Osteoblast (primary cell): ENCODE measurements around the gene CHN2. TPM values are rescaled to one million over a fixed set of nuclear protein-coding genes. Genes with fewer than 3 reads are reported as not detected.

Experiments used
- DNase-seq: peaks from one replicate; pipeline ENCODE4 v3.0.0; 2011; ENCODE audit warnings: low spot score, mixed read lengths; ENCODE audit not compliant: insufficient read length; ENCODE audit errors: missing footprints
- H2AFZ ChIP-seq: 2 replicates; pipeline ENCODE4 v1.6.0; 2011; ENCODE audit warnings: mild to moderate bottlenecking, low read length
- H3K27ac ChIP-seq: 2 replicates; pipeline ENCODE4 v1.5.1; 2011; ENCODE audit warnings: mild to moderate bottlenecking, low read depth, low read length, moderate library complexity
- H3K27me3 ChIP-seq: 2 replicates; pipeline ENCODE4 v1.6.0; 2012; ENCODE audit warnings: mild to moderate bottlenecking, control low read depth, inconsistent platforms, low read length, moderate library complexity; ENCODE audit not compliant: insufficient read depth
- H3K36me3 ChIP-seq: 2 replicates; pipeline ENCODE4 v1.5.1; 2011; ENCODE audit warnings: mild to moderate bottlenecking, low read length, control low read depth, moderate library complexity; ENCODE audit not compliant: insufficient read depth
- H3K4me1 ChIP-seq: 2 replicates; pipeline ENCODE4 v1.5.1; 2011; ENCODE audit warnings: mild to moderate bottlenecking, low read length, control low read depth, moderate library complexity; ENCODE audit not compliant: insufficient read depth
- H3K4me2 ChIP-seq: 2 replicates; pipeline ENCODE4 v1.6.0; 2011; ENCODE audit warnings: mild to moderate bottlenecking, low read length; ENCODE audit not compliant: insufficient read depth
- H3K4me3 ChIP-seq: fragments of 200-600 bp; sonication (generic); 3 replicates; pipeline ENCODE4 v1.5.1; 2012; ENCODE audit warnings: mild to moderate bottlenecking, low read length, inconsistent platforms; ENCODE audit not compliant: insufficient read depth
- H3K79me2 ChIP-seq: 2 replicates; pipeline ENCODE4 v1.6.0; 2012; ENCODE audit warnings: mild to moderate bottlenecking, low read length, control low read depth, inconsistent platforms; ENCODE audit not compliant: insufficient read depth
- H3K9me3 ChIP-seq: 2 replicates; pipeline ENCODE4 v1.5.1; 2011; ENCODE audit warnings: low read depth, low read length, control low read depth
- H4K20me1 ChIP-seq: 2 replicates; pipeline ENCODE4 v1.6.0; 2012; ENCODE audit warnings: mild to moderate bottlenecking, low read length, control low read depth; ENCODE audit not compliant: insufficient read depth
- CTCF ChIP-seq: IDR thresholded peaks from 2 replicates; pipeline ENCODE4 v1.5.1; 2011; ENCODE audit warnings: mild to moderate bottlenecking, low read depth, low read length, moderate library complexity; ENCODE audit errors: extremely low read depth
- total RNA-seq: library from RNA; depleted of rRNA; stranded (reverse); fragments of >200 nt; gene quantifications from 2 replicates; pipeline ENCODE4 v1.2.3, GENCODE V29; 2012

The CHN2 gene
- total RNA-seq, 1 donor = under 0.01 TPM

- Histone ChIP-seq H3K9me3 (no peaks in the 10 kb centered on the region), H2AFZ (no peak overlapping the region), H3K79me2 (no peaks in the 10 kb centered on the region), H3K4me3 (no peak overlapping the region), H3K27ac (no peak overlapping the region), H4K20me1 (no peaks in the 10 kb centered on the region), H3K4me1 (no peaks in the 10 kb centered on the region), H3K27me3 (peaks cover 15% of the 10 kb centered on the region), H3K4me2 (no peak overlapping the region), H3K36me3 (no peaks in the 10 kb centered on the region)
- DNase-seq = no peak
- no peak for TF ChIP-seq CTCF
Observed at GRCh38 chr7:29231671-29232232, 37.2 kb downstream of the CHN2 start.

GRCh38 chr7:29234438-29234837, 39.9 kb downstream of the CHN2 start:
- H3K9me3 ChIP-seq = no peaks in the 10 kb centered on the region
- H3K36me3 ChIP-seq = no peaks in the 10 kb centered on the region
- H4K20me1 ChIP-seq = no peaks in the 10 kb centered on the region
- no peaks in the 10 kb centered on the region for H3K79me2 ChIP-seq
- no peak for DNase-seq
- no peak overlapping the region for H3K4me3 ChIP-seq
- H3K4me2 ChIP-seq = no peak overlapping the region
- TF ChIP-seq CTCF = no peak
- H3K27ac ChIP-seq = no peak overlapping the region
- H2AFZ ChIP-seq = no peak overlapping the region
- peaks cover 15% of the 10 kb centered on the region for H3K27me3 ChIP-seq
- no peaks in the 10 kb centered on the region for H3K4me1 ChIP-seq

- no peak for DNase-seq
- Histone ChIP-seq H3K27me3 (peaks cover 14% of the 10 kb centered on the region), H3K36me3 (no peaks in the 10 kb centered on the region), H3K79me2 (no peaks in the 10 kb centered on the region), H4K20me1 (no peaks in the 10 kb centered on the region), H3K9me3 (no peaks in the 10 kb centered on the region), H3K4me1 (no peaks in the 10 kb centered on the region), H3K4me2 (no peak overlapping the region), H2AFZ (no peak overlapping the region), H3K4me3 (no peak overlapping the region), H3K27ac (no peak overlapping the region)
- no peak for TF ChIP-seq CTCF
Observed at GRCh38 chr7:29236071-29236580, 41.6 kb downstream of the CHN2 start.

- Histone ChIP-seq H3K4me2 (no peak overlapping the region), H3K27me3 (peaks cover 9% of the 10 kb centered on the region), H3K4me1 (no peaks in the 10 kb centered on the region), H4K20me1 (no peaks in the 10 kb centered on the region), H3K36me3 (no peaks in the 10 kb centered on the region), H3K4me3 (no peak overlapping the region), H3K79me2 (no peaks in the 10 kb centered on the region), H3K27ac (no peak overlapping the region), H3K9me3 (no peaks in the 10 kb centered on the region), H2AFZ (no peak overlapping the region)
- TF ChIP-seq CTCF = no peak
- no peak for DNase-seq
Observed at GRCh38 chr7:29236649-29237048, 42.1 kb downstream of the CHN2 start.
